Fibroblast of lung (primary cell): Measurements from ENCODE around the gene NFE2L3. TPM values are rescaled to one million over a fixed set of nuclear protein-coding genes. Genes with fewer than 3 reads are reported as not detected.
"Not testable (repeated sequence)": the region's sequence is repeated elsewhere in the genome, so short reads cannot be mapped to it uniquely, and the experiment has no call there.

Source experiments
- DNase-seq, 2 donors: peaks; one replicate each; pipeline versions ENCODE4 v3.0.0 to v3.0.0-alpha.2; 2010; ENCODE audit warnings: low read depth in 2 of 2
- H2AFZ ChIP-seq: 2 replicates; pipeline ENCODE4 v1.5.1; 2012; ENCODE audit warnings: low read length, control low read depth, inconsistent platforms
- H3K27ac ChIP-seq: 2 replicates; pipeline ENCODE4 v1.5.1; 2011; ENCODE audit warnings: low read length, control low read depth; ENCODE audit not compliant: insufficient read depth
- H3K27me3 ChIP-seq: 2 replicates; pipeline ENCODE4 v1.5.1; 2011; ENCODE audit warnings: mild to moderate bottlenecking, low read length; ENCODE audit not compliant: control insufficient read depth, insufficient read depth
- H3K36me3 ChIP-seq: 2 replicates; pipeline ENCODE4 v1.5.1; 2011; ENCODE audit warnings: low read length; ENCODE audit not compliant: control insufficient read depth, insufficient read depth
- H3K4me1 ChIP-seq: 2 replicates; pipeline ENCODE4 v1.5.1; 2011; ENCODE audit warnings: low read length; ENCODE audit not compliant: control insufficient read depth, insufficient read depth; ENCODE audit errors: extremely low read depth
- H3K4me2 ChIP-seq: 2 replicates; pipeline ENCODE4 v1.5.1; 2011; ENCODE audit warnings: low read length, control low read depth; ENCODE audit not compliant: insufficient read depth; ENCODE audit errors: extremely low read depth
- H3K4me3 ChIP-seq, 4 experiments: fragments of 200-600 bp in 1 of 4; sonication (generic) in 1 of 4; replicated peaks in 1 of 4; 2 replicates each; pipeline ENCODE4 v1.5.1; 2011 to 2016; ENCODE audit warnings: low read length in 4 of 4, low read depth in 3 of 4, mild to moderate bottlenecking in 3 of 4, control low read depth in 2 of 4, inconsistent platforms in 1 of 4, mixed read lengths in 1 of 4; ENCODE audit not compliant: insufficient read depth in 1 of 4; ENCODE audit errors: control extremely low read depth in 1 of 4
- H3K79me2 ChIP-seq: 2 replicates; pipeline ENCODE4 v1.5.1; 2012; ENCODE audit warnings: mild to moderate bottlenecking, low read length, inconsistent platforms; ENCODE audit not compliant: control insufficient read depth, insufficient read depth
- H3K9ac ChIP-seq: 2 replicates; pipeline ENCODE4 v1.5.1; 2011; ENCODE audit warnings: mild to moderate bottlenecking, low read length, control low read depth; ENCODE audit not compliant: insufficient read depth
- H3K9me3 ChIP-seq: 2 replicates; pipeline ENCODE4 v1.5.1; 2012; ENCODE audit warnings: low read depth, low read length; ENCODE audit not compliant: control insufficient read depth, insufficient read depth
- H4K20me1 ChIP-seq: 2 replicates; pipeline ENCODE4 v1.5.1; 2011; ENCODE audit warnings: low read length; ENCODE audit not compliant: control insufficient read depth, insufficient read depth; ENCODE audit errors: extremely low read depth
- EZH2 ChIP-seq: IDR thresholded peaks from 2 replicates; pipeline ENCODE4 v1.5.1; 2012; ENCODE audit warnings: low read length, control low read depth, mild to moderate bottlenecking; ENCODE audit errors: missing control alignments
- polyA plus RNA-seq, 2 donors: library from polyadenylated mRNA; depleted of rRNA in 1 of 2; stranded (reverse) in 1 of 2; unstranded in 1 of 2; fragments of >200 nt; gene quantifications; 2 replicates each; pipeline ENCODE4 v1.2.1, GENCODE V29; 2011 to 2012; ENCODE audit warnings: missing spikeins in 1 of 2
- total RNA-seq: library from RNA; depleted of rRNA; stranded (reverse); fragments of >200 nt; gene quantifications from 2 replicates; pipeline ENCODE4 v1.2.1, GENCODE V29; 2014
- TF ChIP-seq, protein P1 (sequence below), 2 donors: IDR thresholded peaks in 1 of 2; conservative IDR thresholded peaks in 1 of 2; 1 replicate in 1 of 2; 2 replicates in 1 of 2; pipeline ENCODE4 v1.5.1; 2011 to 2012; ENCODE audit warnings: low read length in 2 of 2, control low read depth in 1 of 2, inconsistent platforms in 1 of 2, low read depth in 1 of 2, mild to moderate bottlenecking in 1 of 2

The NFE2L3 gene
- total and polyA plus RNA-seq, 2 donors (not counting 1 experiment from before 2014, with no cell fraction given), result 5.3 to 9.1 TPM

DNA sequence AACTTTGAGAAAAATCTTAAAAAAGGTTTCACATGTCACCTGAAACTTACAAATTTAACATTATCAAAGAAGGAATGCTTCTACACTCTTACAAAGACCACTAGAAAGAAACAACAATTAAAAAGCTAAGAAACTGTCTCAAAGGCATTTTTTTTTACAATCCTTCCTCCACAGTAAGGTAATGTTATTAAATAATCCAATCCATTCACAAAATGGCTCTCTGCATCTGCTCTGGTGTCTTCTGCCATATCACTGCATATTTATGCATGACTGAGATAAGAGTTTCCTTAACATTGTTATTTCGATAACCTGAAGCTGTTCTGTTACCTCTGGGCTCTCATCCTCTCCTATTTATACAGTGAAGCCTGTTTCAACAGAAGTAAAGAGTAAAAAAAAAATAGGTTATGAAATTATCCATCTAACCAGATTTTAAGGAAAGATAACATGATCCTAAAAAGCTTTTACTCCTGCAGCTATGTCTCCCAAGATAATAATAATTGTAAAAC lies 40.0 kb downstream of the NFE2L3 start:
- H3K4me3 ChIP-seq, result no peak overlapping the region
- H3K27ac ChIP-seq, result no peak overlapping the region
- H3K9ac ChIP-seq, result no peak overlapping the region
- no peak overlapping the region for H3K4me2 ChIP-seq
- H3K79me2 ChIP-seq, result peaks cover 54% of the 10 kb centered on the region
- peaks cover 16% of the 10 kb centered on the region for H3K36me3 ChIP-seq
- TF ChIP-seq EZH2, result no peak
- TF ChIP-seq, protein P1, sequence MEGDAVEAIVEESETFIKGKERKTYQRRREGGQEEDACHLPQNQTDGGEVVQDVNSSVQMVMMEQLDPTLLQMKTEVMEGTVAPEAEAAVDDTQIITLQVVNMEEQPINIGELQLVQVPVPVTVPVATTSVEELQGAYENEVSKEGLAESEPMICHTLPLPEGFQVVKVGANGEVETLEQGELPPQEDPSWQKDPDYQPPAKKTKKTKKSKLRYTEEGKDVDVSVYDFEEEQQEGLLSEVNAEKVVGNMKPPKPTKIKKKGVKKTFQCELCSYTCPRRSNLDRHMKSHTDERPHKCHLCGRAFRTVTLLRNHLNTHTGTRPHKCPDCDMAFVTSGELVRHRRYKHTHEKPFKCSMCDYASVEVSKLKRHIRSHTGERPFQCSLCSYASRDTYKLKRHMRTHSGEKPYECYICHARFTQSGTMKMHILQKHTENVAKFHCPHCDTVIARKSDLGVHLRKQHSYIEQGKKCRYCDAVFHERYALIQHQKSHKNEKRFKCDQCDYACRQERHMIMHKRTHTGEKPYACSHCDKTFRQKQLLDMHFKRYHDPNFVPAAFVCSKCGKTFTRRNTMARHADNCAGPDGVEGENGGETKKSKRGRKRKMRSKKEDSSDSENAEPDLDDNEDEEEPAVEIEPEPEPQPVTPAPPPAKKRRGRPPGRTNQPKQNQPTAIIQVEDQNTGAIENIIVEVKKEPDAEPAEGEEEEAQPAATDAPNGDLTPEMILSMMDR (conservative IDR thresholded peaks at IDR 0.05 in 1 of 2, IDR thresholded peaks at IDR 0.05 in 1 of 2; ENCODE audit: low read depth in 1 of 2, low read length in 2 of 2), result no peak
- DNase-seq, result no peak
- H4K20me1 ChIP-seq, result peaks cover 4% of the 10 kb centered on the region
- peaks cover 5% of the 10 kb centered on the region for H3K4me1 ChIP-seq
- no peak overlapping the region for H2AFZ ChIP-seq
- no peaks in the 10 kb centered on the region for H3K9me3 ChIP-seq
- no peaks in the 10 kb centered on the region for H3K27me3 ChIP-seq

DNA sequence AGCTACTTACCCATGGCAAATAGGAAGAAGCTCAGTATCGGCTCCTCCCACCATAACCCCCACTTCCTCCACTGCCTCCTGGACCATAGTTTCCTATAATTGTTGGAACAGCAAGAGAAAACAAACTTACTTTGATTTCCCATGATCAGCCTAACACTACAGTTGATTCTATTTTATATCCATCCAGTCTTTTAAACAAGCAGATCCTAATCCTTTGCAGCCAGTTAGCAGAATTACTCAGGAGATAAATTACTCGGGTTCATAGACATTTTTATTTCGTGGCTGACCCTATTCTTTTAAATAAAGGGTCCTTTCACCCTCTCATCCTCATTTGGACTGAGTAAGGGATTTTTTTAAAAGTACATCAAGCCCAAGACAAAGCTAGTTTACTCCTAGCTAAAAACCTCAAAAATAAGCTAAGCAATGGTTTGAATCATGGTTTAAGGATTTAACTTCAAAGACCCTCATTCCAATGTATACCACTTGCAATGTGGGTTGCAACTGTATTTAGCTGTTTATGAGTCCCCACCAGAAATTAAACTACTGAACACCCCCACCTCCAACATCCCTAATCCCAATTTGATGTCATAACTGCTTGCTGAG lies 40.6 kb downstream of the NFE2L3 start:
- no peaks in the 10 kb centered on the region for H3K9me3 ChIP-seq
- H4K20me1 ChIP-seq, result peaks cover 9% of the 10 kb centered on the region
- TF ChIP-seq, protein P1 (conservative IDR thresholded peaks at IDR 0.05 in 1 of 2, IDR thresholded peaks at IDR 0.05 in 1 of 2; ENCODE audit: low read depth in 1 of 2, low read length in 2 of 2), result no peak
- TF ChIP-seq EZH2, result no peak
- no peaks in the 10 kb centered on the region for H3K27me3 ChIP-seq
- peaks cover 16% of the 10 kb centered on the region for H3K36me3 ChIP-seq
- H3K79me2 ChIP-seq, result peaks cover 59% of the 10 kb centered on the region
- no peak overlapping the region for H3K4me3 ChIP-seq
- no peak overlapping the region for H3K9ac ChIP-seq
- H3K4me2 ChIP-seq, result no peak overlapping the region
- peaks cover 10% of the 10 kb centered on the region for H3K4me1 ChIP-seq
- DNase-seq, result no peak
- no peak overlapping the region for H2AFZ ChIP-seq
- H3K27ac ChIP-seq, result no peak overlapping the region

DNA sequence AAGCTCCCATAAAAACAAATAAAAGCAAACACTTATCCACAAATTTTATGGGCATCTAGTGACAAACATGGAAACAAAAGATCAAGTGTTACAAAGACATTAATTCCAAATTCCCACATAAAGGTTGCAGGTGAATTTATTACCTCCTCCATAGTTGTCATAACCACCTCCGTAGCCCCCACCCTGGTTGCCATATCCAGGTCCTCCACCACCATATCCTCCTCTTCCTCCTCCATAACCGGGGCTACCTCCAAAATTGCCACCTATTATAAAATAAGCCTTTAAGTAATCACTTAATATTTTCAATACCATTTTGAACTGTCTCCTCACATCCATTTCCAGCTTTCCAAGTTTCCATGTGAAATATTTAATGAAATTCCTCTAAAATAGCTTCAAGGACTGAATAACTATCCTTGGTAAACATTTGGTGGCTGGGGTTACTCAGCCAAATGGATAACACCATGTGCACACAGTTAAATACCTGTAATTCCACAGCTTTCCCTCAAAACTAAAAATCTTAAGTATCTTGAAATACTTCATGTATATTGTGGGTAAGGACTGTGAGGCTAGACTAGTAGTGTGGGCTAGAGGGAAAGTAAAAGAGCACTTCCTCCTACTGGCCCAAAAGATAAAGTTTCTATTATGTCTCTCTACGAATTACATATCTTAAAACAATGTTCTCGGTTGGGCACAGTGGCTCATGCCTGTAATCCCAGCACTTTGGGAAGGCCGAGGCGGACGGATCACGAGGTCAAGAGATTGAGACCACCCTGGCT lies 41.6 kb downstream of the NFE2L3 start:
- Histone ChIP-seq H3K4me1 (peaks cover 10% of the 10 kb centered on the region), H3K4me2 (no peak overlapping the region), H3K36me3 (peaks cover 15% of the 10 kb centered on the region), H2AFZ (no peak overlapping the region), H3K9ac (no peak overlapping the region), H3K9me3 (no peaks in the 10 kb centered on the region), H3K4me3 (no peak overlapping the region), H3K79me2 (peaks cover 70% of the 10 kb centered on the region), H3K27me3 (no peaks in the 10 kb centered on the region), H4K20me1 (peaks cover 11% of the 10 kb centered on the region), H3K27ac (no peak overlapping the region)
- DNase-seq, result no peak
- TF ChIP-seq EZH2, result no peak
- TF ChIP-seq, protein P1 (conservative IDR thresholded peaks at IDR 0.05 in 1 of 2, IDR thresholded peaks at IDR 0.05 in 1 of 2; ENCODE audit: low read depth in 1 of 2, low read length in 2 of 2), result no peak

DNA sequence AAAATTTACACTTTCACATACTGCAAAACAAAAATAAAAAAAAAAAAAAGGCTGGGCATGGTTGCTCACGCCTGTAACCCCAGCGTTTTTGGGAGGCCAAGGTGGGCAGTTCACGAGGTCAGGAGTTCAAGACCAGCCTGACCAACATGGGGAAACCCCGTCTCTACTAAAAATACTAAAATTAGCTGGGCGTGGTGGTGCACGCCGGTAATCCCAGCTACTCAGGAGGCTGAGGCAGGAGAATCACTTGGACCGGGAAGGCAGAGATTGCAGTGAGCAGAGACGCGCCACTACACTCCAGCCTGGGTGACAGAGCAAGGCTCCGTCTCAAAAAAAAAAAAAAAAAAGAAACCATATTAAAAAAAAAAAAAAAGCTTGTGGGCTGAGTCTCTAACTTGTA lies 42.8 kb downstream of the NFE2L3 start:
- not testable (repeated sequence) for H3K27me3 ChIP-seq, H3K9ac ChIP-seq

More for the DNA sequence above, 42.8 kb downstream of the NFE2L3 start:
- not testable (repeated sequence) for H3K36me3 ChIP-seq, H3K4me2 ChIP-seq, H3K4me3 ChIP-seq, DNase-seq, H3K27ac ChIP-seq, H3K4me1 ChIP-seq, H3K9me3 ChIP-seq, H2AFZ ChIP-seq
- Histone ChIP-seq H4K20me1 (peaks cover 13% of the 10 kb centered on the region), H3K79me2 (peaks cover 80% of the 10 kb centered on the region)
